Smooth muscle cell (in vitro differentiated cells): ENCODE data around the gene FILIP1. TPM values are rescaled to one million over a fixed set of nuclear protein-coding genes. Genes with fewer than 3 reads are reported as not detected.

Source experiments
- DNase-seq: peaks from one replicate; lab custom pipeline; 2025; ENCODE audit not compliant: unreplicated experiment; lab: John Stamatoyannopoulos, UW
- H2AFZ ChIP-seq: fragments of 200-600 bp; sonication (generic); 2 replicates; pipeline ENCODE4 v1.6.0; 2016; ENCODE audit warnings: antibody characterized with exemption, low read depth, mild to moderate bottlenecking
- H3F3A ChIP-seq: fragments of 200-600 bp; sonication (generic); 2 replicates; pipeline ENCODE4 v1.6.0; 2017; ENCODE audit warnings: antibody characterized with exemption, low read depth
- H3K27ac ChIP-seq: fragments of 200-600 bp; sonication (generic); 2 replicates; pipeline ENCODE4 v1.5.1; 2016; ENCODE audit warnings: low read depth, mild to moderate bottlenecking
- H3K27me3 ChIP-seq: fragments of 200-600 bp; sonication (generic); 2 replicates; pipeline ENCODE4 v1.6.1; 2016; ENCODE audit warnings: low read depth, mild to moderate bottlenecking
- H3K36me3 ChIP-seq: fragments of 200-600 bp; sonication (generic); 2 replicates; pipeline ENCODE4 v1.5.1; 2016; ENCODE audit warnings: low read depth
- H3K4me1 ChIP-seq: fragments of 200-600 bp; sonication (generic); 2 replicates; pipeline ENCODE4 v1.5.1; 2016; ENCODE audit warnings: low read depth
- H3K4me2 ChIP-seq: fragments of 200-600 bp; sonication (generic); 2 replicates; pipeline ENCODE4 v1.6.0; 2016; ENCODE audit warnings: mild to moderate bottlenecking
- H3K4me3 ChIP-seq: fragments of 200-600 bp; sonication (generic); 2 replicates; pipeline ENCODE4 v1.5.1; 2016; ENCODE audit warnings: mild to moderate bottlenecking
- H3K79me2 ChIP-seq: fragments of 200-600 bp; sonication (generic); 2 replicates; pipeline ENCODE4 v1.6.0; 2016; ENCODE audit warnings: low read depth, mild to moderate bottlenecking
- H3K9ac ChIP-seq: fragments of 200-600 bp; sonication (generic); 2 replicates; pipeline ENCODE4 v1.6.0; 2016; ENCODE audit warnings: low read depth
- H3K9me3 ChIP-seq: fragments of 200-600 bp; sonication (generic); replicated peaks from 2 replicates; pipeline ENCODE4 v1.5.1; 2016; ENCODE audit warnings: low read depth
- H4K20me1 ChIP-seq: fragments of 200-600 bp; sonication (generic); 2 replicates; pipeline ENCODE4 v1.6.0; 2016; ENCODE audit warnings: low read depth
- WGBS: methylation state at CpG from one replicate; pipeline ENCODE4 v1.1.7; 2016; ENCODE audit warnings: low lambda C conversion rate; 5-methylcytosine and 5-hydroxymethylcytosine counted together
- polyA plus RNA-seq: library from polyadenylated mRNA; unstranded; fragments of >200 nt; fragmentation: Nextera tagmentation; extraction: Ambion mirVana; gene quantifications from 2 replicates; pipeline ENCODE4 v1.2.1, GENCODE V29; 2016
- total RNA-seq: library from RNA; depleted of rRNA; stranded (reverse); fragments of >200 nt; gene quantifications from 2 replicates; pipeline ENCODE4 v1.2.3, GENCODE V29; 2014
- TF ChIP-seq, protein P1 (sequence below): fragments of 200-600 bp; sonication (generic); IDR thresholded peaks from 2 replicates; pipeline ENCODE4 v1.5.1; 2017; ENCODE audit warnings: borderline replicate concordance, mild to moderate bottlenecking, antibody characterized with exemption; ENCODE audit not compliant: insufficient read depth, poor library complexity, severe bottlenecking

Gene FILIP1
- total and polyA plus RNA-seq, 2 experiments from 2014 or later, result 3.0 to 3.5 TPM

DNA sequence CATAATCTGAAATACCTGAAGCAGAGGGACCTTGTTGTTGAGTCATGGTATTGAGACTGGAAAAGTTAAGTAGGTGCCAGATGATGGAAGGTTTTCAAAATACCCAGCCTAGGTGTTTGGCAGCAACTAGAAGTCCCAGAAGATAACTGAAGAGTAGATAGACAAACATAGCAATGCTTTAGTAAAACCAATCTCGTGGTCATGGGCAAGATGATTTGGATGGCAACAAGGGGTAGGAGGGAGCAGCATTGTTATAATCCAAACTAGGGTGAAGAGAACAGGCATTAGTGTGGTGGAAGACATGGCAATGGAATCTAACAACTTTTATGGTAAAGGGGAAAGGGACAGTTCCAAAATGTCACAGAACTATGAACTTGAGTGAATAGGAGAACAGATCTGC is 2.3 kb downstream of the FILIP1 start:
- Histone ChIP-seq H3K36me3 (no peaks in the 10 kb centered on the region), H4K20me1 (no peaks in the 10 kb centered on the region), H3K9ac (no peak overlapping the region), H3K4me1 (peaks cover 39% of the 10 kb centered on the region), H3K9me3 (no peaks in the 10 kb centered on the region), H2AFZ (peak overlapping the region; percentile 47), H3K27ac (no peak overlapping the region), H3K4me2 (peak overlapping the region; percentile 87), H3K4me3 (peak overlapping the region; percentile 56), H3K79me2 (peaks cover 39% of the 10 kb centered on the region), H3K27me3 (no peaks in the 10 kb centered on the region), H3F3A (peaks cover 10% of the 10 kb centered on the region)
- TF ChIP-seq, protein P1, sequence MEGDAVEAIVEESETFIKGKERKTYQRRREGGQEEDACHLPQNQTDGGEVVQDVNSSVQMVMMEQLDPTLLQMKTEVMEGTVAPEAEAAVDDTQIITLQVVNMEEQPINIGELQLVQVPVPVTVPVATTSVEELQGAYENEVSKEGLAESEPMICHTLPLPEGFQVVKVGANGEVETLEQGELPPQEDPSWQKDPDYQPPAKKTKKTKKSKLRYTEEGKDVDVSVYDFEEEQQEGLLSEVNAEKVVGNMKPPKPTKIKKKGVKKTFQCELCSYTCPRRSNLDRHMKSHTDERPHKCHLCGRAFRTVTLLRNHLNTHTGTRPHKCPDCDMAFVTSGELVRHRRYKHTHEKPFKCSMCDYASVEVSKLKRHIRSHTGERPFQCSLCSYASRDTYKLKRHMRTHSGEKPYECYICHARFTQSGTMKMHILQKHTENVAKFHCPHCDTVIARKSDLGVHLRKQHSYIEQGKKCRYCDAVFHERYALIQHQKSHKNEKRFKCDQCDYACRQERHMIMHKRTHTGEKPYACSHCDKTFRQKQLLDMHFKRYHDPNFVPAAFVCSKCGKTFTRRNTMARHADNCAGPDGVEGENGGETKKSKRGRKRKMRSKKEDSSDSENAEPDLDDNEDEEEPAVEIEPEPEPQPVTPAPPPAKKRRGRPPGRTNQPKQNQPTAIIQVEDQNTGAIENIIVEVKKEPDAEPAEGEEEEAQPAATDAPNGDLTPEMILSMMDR, result no peak
- 85% methylated on average over 1 of the region's 1 CpG for WGBS
- DNase-seq, result no peak

DNA sequence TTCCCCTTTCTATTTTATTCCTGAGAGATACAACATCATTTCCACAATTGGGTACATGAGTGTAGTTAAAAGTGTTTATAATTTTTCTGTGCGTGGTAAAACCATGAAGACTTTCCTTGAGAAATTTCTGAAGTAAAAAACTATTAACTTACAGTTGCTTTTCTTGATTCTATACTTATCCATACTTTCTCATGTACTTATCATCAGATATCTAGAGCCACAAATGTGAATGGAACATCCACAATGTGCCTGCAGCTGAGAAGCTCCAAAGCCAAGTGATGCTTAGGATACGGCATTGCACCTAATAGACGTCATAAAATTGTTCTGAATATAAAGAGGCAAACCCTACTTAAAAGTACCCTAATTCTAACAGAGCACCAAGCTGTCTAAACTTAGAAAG is 2.9 kb downstream of the FILIP1 start:
- no peak overlapping the region for H3K9ac ChIP-seq
- no peaks in the 10 kb centered on the region for H3K27me3 ChIP-seq
- H3K9me3 ChIP-seq, result no peaks in the 10 kb centered on the region
- peak overlapping the region; percentile 56 for H3K4me3 ChIP-seq
- peaks cover 39% of the 10 kb centered on the region for H3K79me2 ChIP-seq
- H3K4me1 ChIP-seq, result peaks cover 39% of the 10 kb centered on the region
- TF ChIP-seq, protein P1, result no peak
- H4K20me1 ChIP-seq, result no peaks in the 10 kb centered on the region
- H3K27ac ChIP-seq, result no peak overlapping the region
- H3F3A ChIP-seq, result peaks cover 10% of the 10 kb centered on the region
- H3K4me2 ChIP-seq, result peak overlapping the region; percentile 87
- DNase-seq, result no peak
- no peak overlapping the region for H2AFZ ChIP-seq
- 94% methylated on average over 3 of the region's 3 CpGs for WGBS
- H3K36me3 ChIP-seq, result no peaks in the 10 kb centered on the region

DNA sequence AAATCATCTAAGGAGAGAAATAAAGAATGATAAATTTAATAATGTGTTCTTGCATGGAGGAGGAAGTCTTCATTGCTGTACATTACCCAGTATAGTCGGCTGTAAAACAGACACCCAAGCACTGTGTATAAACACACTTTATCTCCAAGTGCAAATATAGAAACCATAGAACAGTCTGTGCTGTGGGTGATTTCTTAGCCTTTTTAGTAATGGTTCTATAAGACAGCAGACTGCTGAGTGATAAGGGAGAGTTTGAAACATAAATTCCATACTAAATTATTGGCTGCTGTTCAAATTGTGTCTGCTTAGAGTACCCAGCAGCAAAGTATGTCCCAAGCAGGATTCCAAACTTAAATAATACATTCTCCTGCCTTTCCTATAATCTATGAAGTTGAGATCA is 4.6 kb downstream of the FILIP1 start:
- no peaks in the 10 kb centered on the region for H3K27me3 ChIP-seq
- no peaks in the 10 kb centered on the region for H3K9me3 ChIP-seq
- H3F3A ChIP-seq, result peaks cover 10% of the 10 kb centered on the region
- 38% methylated on average over 1 of the region's 1 CpG for WGBS
- no peaks in the 10 kb centered on the region for H3K36me3 ChIP-seq
- peaks cover 54% of the 10 kb centered on the region for H3K79me2 ChIP-seq
- TF ChIP-seq, protein P1, result no peak
- peak overlapping the region; percentile 33 for H3K4me3 ChIP-seq
- H3K9ac ChIP-seq, result peak overlapping the region; percentile 41
- peak overlapping the region; percentile 6 for H2AFZ ChIP-seq
- DNase-seq, result no peak
- no peaks in the 10 kb centered on the region for H4K20me1 ChIP-seq
- H3K4me2 ChIP-seq, result peak overlapping the region; percentile 85
- H3K27ac ChIP-seq, result peak overlapping the region; percentile 92
- H3K4me1 ChIP-seq, result peaks cover 32% of the 10 kb centered on the region

DNA sequence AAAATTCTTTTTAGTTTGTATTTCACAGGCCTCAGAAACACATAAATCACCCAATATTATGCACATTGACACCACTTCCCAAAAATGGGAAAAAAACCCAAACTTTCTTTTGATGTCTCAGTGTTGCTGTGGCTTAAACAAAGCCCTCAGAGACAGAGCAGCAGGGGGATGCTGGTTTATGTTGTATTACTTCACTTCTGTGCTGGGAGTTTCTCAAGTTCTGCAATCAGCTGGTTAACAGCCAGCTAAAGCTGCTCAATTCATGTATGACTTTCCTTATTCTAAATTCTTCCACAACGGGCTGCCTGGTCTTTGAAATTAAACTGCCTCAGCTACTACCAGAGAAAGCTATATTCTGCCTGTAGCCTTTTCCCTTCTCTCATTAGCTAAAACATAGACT is 5.6 kb downstream of the FILIP1 start:
- no peak for DNase-seq
- peak overlapping the region; percentile 92 for H3K27ac ChIP-seq
- H4K20me1 ChIP-seq, result no peaks in the 10 kb centered on the region
- WGBS, result 17% methylated on average over 1 of the region's 1 CpG
- H3K79me2 ChIP-seq, result peaks cover 55% of the 10 kb centered on the region
- no peaks in the 10 kb centered on the region for H3K9me3 ChIP-seq
- H2AFZ ChIP-seq, result peak overlapping the region; percentile 6
- no peaks in the 10 kb centered on the region for H3K27me3 ChIP-seq
- H3K4me2 ChIP-seq, result peak overlapping the region; percentile 85
- peak overlapping the region; percentile 41 for H3K9ac ChIP-seq
- H3K4me1 ChIP-seq, result peaks cover 22% of the 10 kb centered on the region
- TF ChIP-seq, protein P1, result no peak
- peaks cover 8% of the 10 kb centered on the region for H3F3A ChIP-seq
- peak overlapping the region; percentile 33 for H3K4me3 ChIP-seq
- H3K36me3 ChIP-seq, result no peaks in the 10 kb centered on the region
